Keratinocyte (primary cell): ENCODE data around the gene SLC6A9.

ENCODE experiments used
- EZH2 ChIP-seq: IDR thresholded peaks from one replicate; pipeline ENCODE4 v1.6.1; 2012; ENCODE audit warnings: inconsistent platforms, mild to moderate bottlenecking, low read length, moderate library complexity
- TF ChIP-seq, protein P1 (sequence below), 3 experiments: IDR thresholded peaks in 1 of 3; conservative IDR thresholded peaks in 1 of 3; optimal IDR thresholded peaks in 1 of 3; 2 replicates in 2 of 3; 3 replicates in 1 of 3; pipeline versions ENCODE3 to v1.5.1; 2011; ENCODE audit warnings: low read length in 3 of 3, mild to moderate bottlenecking in 3 of 3, moderate library complexity in 2 of 3, control low read depth in 1 of 3, inconsistent platforms in 1 of 3; ENCODE audit not compliant: insufficient read depth in 2 of 3; ENCODE audit errors: extremely low read depth in 1 of 3

DNA sequence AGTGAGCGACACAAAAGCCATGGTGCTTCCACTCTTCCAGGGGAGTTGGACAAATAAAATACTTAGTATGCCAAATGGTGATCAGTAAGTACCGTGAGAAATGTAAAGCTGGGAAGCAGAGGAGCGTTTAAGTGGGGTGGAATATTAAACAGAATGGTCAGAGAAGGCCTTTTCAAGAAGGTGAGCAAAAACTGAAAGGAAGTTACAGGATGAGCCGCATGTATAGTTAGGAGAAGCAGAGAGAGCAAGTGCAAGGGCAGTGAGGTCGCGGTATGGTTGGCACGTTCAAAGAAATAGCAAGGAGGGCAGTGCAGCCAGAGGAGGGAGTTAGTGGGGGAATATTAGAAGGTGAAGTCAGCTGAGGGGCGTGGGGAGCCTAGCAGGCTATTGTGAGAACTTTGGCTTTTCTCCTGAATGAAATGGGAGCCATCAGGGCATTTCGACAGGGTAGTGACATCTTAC, 57.2 kb downstream of the SLC6A9 start:
- TF ChIP-seq, protein P1, sequence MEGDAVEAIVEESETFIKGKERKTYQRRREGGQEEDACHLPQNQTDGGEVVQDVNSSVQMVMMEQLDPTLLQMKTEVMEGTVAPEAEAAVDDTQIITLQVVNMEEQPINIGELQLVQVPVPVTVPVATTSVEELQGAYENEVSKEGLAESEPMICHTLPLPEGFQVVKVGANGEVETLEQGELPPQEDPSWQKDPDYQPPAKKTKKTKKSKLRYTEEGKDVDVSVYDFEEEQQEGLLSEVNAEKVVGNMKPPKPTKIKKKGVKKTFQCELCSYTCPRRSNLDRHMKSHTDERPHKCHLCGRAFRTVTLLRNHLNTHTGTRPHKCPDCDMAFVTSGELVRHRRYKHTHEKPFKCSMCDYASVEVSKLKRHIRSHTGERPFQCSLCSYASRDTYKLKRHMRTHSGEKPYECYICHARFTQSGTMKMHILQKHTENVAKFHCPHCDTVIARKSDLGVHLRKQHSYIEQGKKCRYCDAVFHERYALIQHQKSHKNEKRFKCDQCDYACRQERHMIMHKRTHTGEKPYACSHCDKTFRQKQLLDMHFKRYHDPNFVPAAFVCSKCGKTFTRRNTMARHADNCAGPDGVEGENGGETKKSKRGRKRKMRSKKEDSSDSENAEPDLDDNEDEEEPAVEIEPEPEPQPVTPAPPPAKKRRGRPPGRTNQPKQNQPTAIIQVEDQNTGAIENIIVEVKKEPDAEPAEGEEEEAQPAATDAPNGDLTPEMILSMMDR (optimal IDR thresholded peaks at IDR 0.05 in 1 of 3, IDR thresholded peaks at IDR 0.05 in 1 of 3, conservative IDR thresholded peaks at IDR 0.05 in 1 of 3; ENCODE audit: extremely low read depth in 1 of 3, insufficient read depth in 2 of 3, low read length in 3 of 3) = no peak
- no peak for TF ChIP-seq EZH2
